Central memory CD8-positive, alpha-beta T cell (primary cell): ENCODE measurements around the gene TCF4.

Experiments used
- ATAC-seq: fragments of 150-1000 bp; cut with Tn5 transposase; replicated peaks from 2 replicates; pipeline ENCODE4 v1.10.0; 2022; ENCODE audit warnings: mild to moderate bottlenecking, moderate FRiP score, moderate number of reproducible peaks; ENCODE audit not compliant: poor library complexity, severe bottlenecking; ENCODE audit errors: extremely low read depth
- DNase-seq, 2 donors: peaks; one replicate each; pipeline ENCODE4 v3.0.0; 2021; ENCODE audit warnings: low spot score in 2 of 2
- H3K27ac Mint-ChIP-seq: one replicate; pipeline ENCODE4 v1.8.0; 2022; ENCODE audit warnings: low read depth, mild to moderate bottlenecking, moderate library complexity, mixed read lengths
- H3K27me3 Mint-ChIP-seq: one replicate; pipeline ENCODE4 v1.8.0; 2022; ENCODE audit warnings: mixed read lengths
- H3K36me3 Mint-ChIP-seq: one replicate; pipeline ENCODE4 v1.8.0; 2022; ENCODE audit warnings: mild to moderate bottlenecking, moderate library complexity, mixed read lengths; ENCODE audit not compliant: insufficient read depth
- H3K4me1 Mint-ChIP-seq: one replicate; pipeline ENCODE4 v1.8.0; 2022; ENCODE audit warnings: mixed read lengths
- H3K4me3 Mint-ChIP-seq: one replicate; pipeline ENCODE4 v1.8.0; 2022; ENCODE audit warnings: mild to moderate bottlenecking, moderate library complexity, mixed read lengths
- H3K9me3 Mint-ChIP-seq: one replicate; pipeline ENCODE4 v1.8.0; 2022; ENCODE audit warnings: mixed read lengths

TCF4 gene

DNA sequence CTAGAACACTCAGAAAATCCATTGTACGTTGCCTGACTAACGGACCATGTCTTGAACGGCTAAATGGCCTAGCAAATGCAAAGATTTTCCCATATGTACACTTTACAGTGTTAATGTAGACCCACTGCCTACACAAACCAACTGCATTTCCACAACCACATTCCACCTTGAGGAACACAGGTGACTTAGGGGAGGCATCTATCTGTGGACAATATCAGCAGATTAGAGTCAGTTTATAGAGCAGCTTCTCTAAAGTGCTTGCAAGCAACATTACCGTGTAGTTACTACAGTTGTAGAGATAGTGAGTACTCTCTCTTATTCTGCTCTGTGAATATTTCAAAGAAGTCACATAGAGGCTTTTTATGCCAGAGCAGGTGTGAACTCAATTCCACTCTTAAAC is 139.6 kb downstream of the TCF4 start:
- Mint-ChIP-seq H3K4me1 (no peaks in the 10 kb centered on the region), H3K9me3 (no peaks in the 10 kb centered on the region), H3K4me3 (no peak overlapping the region), H3K27ac (no peak overlapping the region), H3K36me3 (no peaks in the 10 kb centered on the region), H3K27me3 (no peaks in the 10 kb centered on the region)
- DNase-seq (no peak), ATAC-seq (no peak)

DNA sequence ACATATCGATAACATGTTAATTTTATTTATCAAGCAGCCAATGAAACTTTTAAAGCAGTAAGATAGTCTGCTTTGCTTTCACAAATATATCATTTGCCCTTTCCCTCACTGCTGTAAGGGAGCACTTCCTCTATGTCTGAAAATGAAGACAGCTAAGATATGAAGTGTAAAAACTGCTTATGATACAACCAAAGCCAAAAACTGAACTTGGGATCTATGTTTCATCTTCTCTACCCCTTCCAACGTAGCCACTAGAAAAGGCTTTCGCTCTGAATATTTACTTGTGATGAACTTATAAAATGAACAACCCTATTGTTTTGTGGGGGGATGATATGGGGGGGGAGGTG is 140.3 kb downstream of the TCF4 start:
- H3K27me3 Mint-ChIP-seq: no peaks in the 10 kb centered on the region
- H3K27ac Mint-ChIP-seq: no peak overlapping the region
- no peaks in the 10 kb centered on the region for H3K4me1 Mint-ChIP-seq
- ATAC-seq (no peak), DNase-seq (no peak)
- H3K9me3 Mint-ChIP-seq: no peaks in the 10 kb centered on the region
- no peaks in the 10 kb centered on the region for H3K36me3 Mint-ChIP-seq
- no peak overlapping the region for H3K4me3 Mint-ChIP-seq

- DNase-seq (no peak), ATAC-seq (no peak)
- Mint-ChIP-seq H3K4me1 (no peaks in the 10 kb centered on the region), H3K27me3 (no peaks in the 10 kb centered on the region), H3K36me3 (no peaks in the 10 kb centered on the region), H3K4me3 (no peak overlapping the region), H3K27ac (no peak overlapping the region), H3K9me3 (no peaks in the 10 kb centered on the region)
Observed at GRCh38 chr18:55446996-55447671, 140.9 kb downstream of the TCF4 start.

DNA sequence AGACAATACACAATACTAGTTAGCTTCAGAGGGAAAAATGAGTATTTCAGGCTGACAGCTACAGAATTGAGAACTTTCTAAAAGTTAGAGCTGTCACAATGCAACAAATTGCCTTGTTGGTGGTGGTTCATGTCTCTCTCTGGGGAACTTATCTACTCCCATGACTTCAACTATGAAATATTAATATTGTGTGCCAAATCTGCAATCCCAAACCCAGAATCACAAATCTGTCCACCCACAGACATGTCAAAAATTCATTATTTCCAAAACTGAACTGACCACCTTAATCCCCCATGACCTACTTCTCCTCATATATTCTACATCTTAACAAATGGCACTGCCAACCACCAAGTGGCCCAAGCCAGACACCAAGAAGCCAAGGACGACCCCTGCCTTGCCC is 143.5 kb downstream of the TCF4 start:
- H3K27ac Mint-ChIP-seq: no peak overlapping the region
- H3K27me3 Mint-ChIP-seq: no peaks in the 10 kb centered on the region

DNA sequence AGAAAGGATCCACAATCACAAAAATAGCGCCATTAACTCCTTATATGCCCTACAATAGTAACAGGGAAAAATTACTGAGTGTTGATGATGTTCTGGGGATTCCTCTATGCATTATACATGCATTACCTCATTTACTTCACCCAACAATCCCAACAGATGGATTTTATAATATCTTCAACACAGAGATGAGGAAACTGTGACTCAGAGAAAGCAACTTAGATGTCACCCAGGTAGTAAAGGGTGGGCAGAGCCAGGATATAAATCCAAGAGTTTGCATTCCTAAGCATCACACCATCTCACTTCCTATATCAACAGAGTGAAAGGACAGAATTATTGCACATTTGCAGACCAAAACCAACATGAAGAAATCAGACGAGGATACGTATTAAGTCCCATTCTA is 144.2 kb downstream of the TCF4 start:
- Mint-ChIP-seq H3K36me3 (peaks cover 2% of the 10 kb centered on the region), H3K9me3 (peaks cover 11% of the 10 kb centered on the region), H3K4me3 (no peak overlapping the region), H3K27ac (no peak overlapping the region), H3K27me3 (no peaks in the 10 kb centered on the region), H3K4me1 (peaks cover 3% of the 10 kb centered on the region)
- ATAC-seq (no peak), DNase-seq (no peak)

More for the DNA sequence above, 143.5 kb downstream of the TCF4 start:
- peaks cover 11% of the 10 kb centered on the region for H3K9me3 Mint-ChIP-seq
- no peak for DNase-seq
- H3K36me3 Mint-ChIP-seq: no peaks in the 10 kb centered on the region
- no peak for ATAC-seq
- H3K4me1 Mint-ChIP-seq: no peaks in the 10 kb centered on the region
- no peak overlapping the region for H3K4me3 Mint-ChIP-seq

- Mint-ChIP-seq H3K9me3 (peaks cover 11% of the 10 kb centered on the region), H3K4me1 (peaks cover 5% of the 10 kb centered on the region), H3K4me3 (no peak overlapping the region), H3K36me3 (peaks cover 2% of the 10 kb centered on the region), H3K27ac (no peak overlapping the region), H3K27me3 (no peaks in the 10 kb centered on the region)
- ATAC-seq: no peak
- no peak for DNase-seq
Observed at GRCh38 chr18:55442561-55442960, 145.4 kb downstream of the TCF4 start.

GRCh38 chr18:55440988-55441387 is 147.0 kb downstream of the TCF4 start:
- no peak overlapping the region for H3K27ac Mint-ChIP-seq
- ATAC-seq: no peak

GRCh38 chr18:55439056-55439455 is 148.9 kb downstream of the TCF4 start:
- Mint-ChIP-seq H3K4me3 (no peak overlapping the region), H3K36me3 (peaks cover 2% of the 10 kb centered on the region), H3K27ac (no peak overlapping the region), H3K4me1 (peaks cover 5% of the 10 kb centered on the region), H3K27me3 (no peaks in the 10 kb centered on the region), H3K9me3 (peaks cover 17% of the 10 kb centered on the region)
- no peak for DNase-seq
- ATAC-seq: no peak

More at GRCh38 chr18:55440988-55441387, 147.0 kb downstream of the TCF4 start:
- H3K9me3 Mint-ChIP-seq: peaks cover 11% of the 10 kb centered on the region
- H3K4me1 Mint-ChIP-seq: peaks cover 5% of the 10 kb centered on the region
- no peaks in the 10 kb centered on the region for H3K27me3 Mint-ChIP-seq
- H3K36me3 Mint-ChIP-seq: peaks cover 2% of the 10 kb centered on the region
- no peak overlapping the region for H3K4me3 Mint-ChIP-seq
- DNase-seq: no peak

DNA sequence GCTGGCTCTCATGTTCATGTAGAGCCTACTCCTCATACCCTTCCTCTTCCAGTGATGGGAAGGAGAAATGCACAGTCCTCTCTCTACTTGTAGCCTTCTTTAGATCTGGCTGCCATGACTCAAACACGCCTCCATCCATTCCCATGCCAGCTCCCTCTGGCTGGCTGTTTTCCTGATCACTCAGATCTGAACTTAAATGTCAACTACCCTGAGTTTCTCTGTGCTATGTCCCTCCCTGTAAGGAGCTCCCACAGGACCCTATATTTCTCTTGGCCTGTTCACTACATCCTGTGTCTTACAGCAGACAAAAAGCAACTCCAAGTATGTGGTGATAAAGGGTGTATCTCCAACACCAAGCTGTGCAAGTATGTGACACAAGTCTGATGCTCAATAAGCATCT is 152.4 kb downstream of the TCF4 start:
- H3K27ac Mint-ChIP-seq: no peak overlapping the region
- H3K27me3 Mint-ChIP-seq: no peaks in the 10 kb centered on the region
- peaks cover 2% of the 10 kb centered on the region for H3K36me3 Mint-ChIP-seq
- H3K4me3 Mint-ChIP-seq: no peak overlapping the region
- peaks cover 5% of the 10 kb centered on the region for H3K4me1 Mint-ChIP-seq
- no peak for DNase-seq
- peaks cover 14% of the 10 kb centered on the region for H3K9me3 Mint-ChIP-seq
- ATAC-seq: no peak

- Mint-ChIP-seq H3K36me3 (no peaks in the 10 kb centered on the region), H3K27ac (no peak overlapping the region), H3K4me1 (peaks cover 1% of the 10 kb centered on the region), H3K9me3 (peaks cover 14% of the 10 kb centered on the region), H3K27me3 (no peaks in the 10 kb centered on the region), H3K4me3 (no peak overlapping the region)
- DNase-seq (no peak), ATAC-seq (no peak)
Observed at GRCh38 chr18:55433648-55434047, 154.3 kb downstream of the TCF4 start.

GRCh38 chr18:55433140-55433539 is 154.9 kb downstream of the TCF4 start:
- Mint-ChIP-seq H3K27ac (no peak overlapping the region), H3K4me1 (no peaks in the 10 kb centered on the region), H3K36me3 (peaks cover 2% of the 10 kb centered on the region), H3K4me3 (no peak overlapping the region), H3K9me3 (peaks cover 14% of the 10 kb centered on the region), H3K27me3 (no peaks in the 10 kb centered on the region)
- ATAC-seq: no peak
- no peak for DNase-seq

DNA sequence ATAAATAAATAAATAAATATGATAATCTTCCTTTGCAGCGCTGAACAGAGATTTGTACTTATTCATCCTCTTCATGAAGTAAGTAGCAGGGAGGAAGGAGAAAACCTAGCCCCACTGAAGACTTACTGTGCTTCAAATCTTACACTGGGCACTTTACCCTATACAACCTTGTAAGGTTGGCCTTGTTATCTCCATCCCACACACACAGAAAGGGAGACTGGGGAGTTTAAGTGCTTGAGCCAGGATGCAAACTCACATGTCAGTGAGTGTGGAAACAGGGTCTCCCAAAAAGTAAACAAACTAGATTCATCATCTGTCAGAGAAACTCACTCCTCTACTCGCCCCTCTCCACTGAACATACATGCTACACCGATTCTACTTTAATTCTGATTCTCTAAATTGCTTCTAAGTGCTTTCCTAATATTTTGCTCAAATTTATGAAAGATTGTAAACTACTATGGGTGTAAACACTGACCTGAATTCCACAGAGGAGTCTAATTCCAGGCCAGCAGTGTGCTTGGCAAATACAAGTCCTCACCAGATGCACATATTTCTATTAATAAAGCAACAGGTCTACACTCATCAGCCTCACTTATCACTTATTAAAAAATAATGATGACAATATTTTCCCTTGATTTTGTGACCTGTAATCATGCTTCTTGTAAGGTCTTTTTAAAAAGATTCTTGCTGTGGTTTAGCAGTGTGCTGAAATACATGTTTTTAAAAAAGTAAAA is 155.5 kb downstream of the TCF4 start:
- Mint-ChIP-seq H3K27me3 (no peaks in the 10 kb centered on the region), H3K36me3 (peaks cover 2% of the 10 kb centered on the region), H3K9me3 (peaks cover 14% of the 10 kb centered on the region), H3K4me1 (no peaks in the 10 kb centered on the region), H3K4me3 (no peak overlapping the region), H3K27ac (no peak overlapping the region)
- ATAC-seq: no peak
- no peak for DNase-seq

- DNase-seq (no peak), ATAC-seq (no peak)
- Mint-ChIP-seq H3K9me3 (peaks cover 8% of the 10 kb centered on the region), H3K27ac (no peak overlapping the region), H3K4me3 (no peak overlapping the region), H3K4me1 (no peaks in the 10 kb centered on the region), H3K27me3 (no peaks in the 10 kb centered on the region), H3K36me3 (peaks cover 2% of the 10 kb centered on the region)
Observed at GRCh38 chr18:55430026-55430425, 158.0 kb downstream of the TCF4 start.
